ENCODE data around the gene PLCD1. TPM values are rescaled to one million over a fixed set of nuclear protein-coding genes. Genes with fewer than 3 reads are reported as not detected.

Gene PLCD1
- total and polyA plus RNA-seq, 2 of the 8 experiments (the other 6 are each of a cell fraction or from before 2014, with no cell fraction given) = 15.3 to 19.2 TPM

- TF ChIP-seq CHD7 (IDR thresholded peaks at IDR 0.05; ENCODE audit: insufficient replicate concordance, low read length) = no peak
- TF ChIP-seq ATF3 (IDR thresholded peaks at IDR 0.05; ENCODE audit: insufficient read depth, low read depth, low read length) = no peak
- TF ChIP-seq CBX8 (IDR thresholded peaks at IDR 0.05; ENCODE audit: borderline replicate concordance, low read depth, low read length) = no peak
- no peak for TF ChIP-seq RFX5 (IDR thresholded peaks at IDR 0.05; ENCODE audit: borderline replicate concordance, low read depth, low read length)
- no peak for TF ChIP-seq EP300 (IDR thresholded peaks at IDR 0.05; ENCODE audit: borderline replicate concordance in 1 of 2, low read depth in 2 of 2, low read length in 2 of 2)
- no peak for TF ChIP-seq SIX5 (IDR thresholded peaks at IDR 0.05; ENCODE audit: low read depth, low read length)
- TF ChIP-seq SP2 (IDR thresholded peaks at IDR 0.05; ENCODE audit: low read length) = no peak
- no peak for TF ChIP-seq POU5F1 (IDR thresholded peaks at IDR 0.05; ENCODE audit: low read depth, low read length)
- TF ChIP-seq PHF8 (conservative IDR thresholded peaks at IDR 0.05; ENCODE audit: low read depth, low read length) = no peak
Measured at GRCh38 chr3:38046821-38047220, 17.4 kb upstream of the PLCD1 start (continued).
